ENCODE data around the gene IL26. TPM values are rescaled to one million over a fixed set of nuclear protein-coding genes. Genes with fewer than 3 reads are reported as not detected.
A peak's percentile ranks its signal among the peaks of the same experiment; 100 is the strongest.
"Not testable (repeated sequence)": the region's sequence is repeated elsewhere in the genome, so short reads cannot be mapped to it uniquely, and the experiment has no call there.

IL26 gene
- total RNA-seq, 2 donors from 2014 or later: not detected

DNA sequence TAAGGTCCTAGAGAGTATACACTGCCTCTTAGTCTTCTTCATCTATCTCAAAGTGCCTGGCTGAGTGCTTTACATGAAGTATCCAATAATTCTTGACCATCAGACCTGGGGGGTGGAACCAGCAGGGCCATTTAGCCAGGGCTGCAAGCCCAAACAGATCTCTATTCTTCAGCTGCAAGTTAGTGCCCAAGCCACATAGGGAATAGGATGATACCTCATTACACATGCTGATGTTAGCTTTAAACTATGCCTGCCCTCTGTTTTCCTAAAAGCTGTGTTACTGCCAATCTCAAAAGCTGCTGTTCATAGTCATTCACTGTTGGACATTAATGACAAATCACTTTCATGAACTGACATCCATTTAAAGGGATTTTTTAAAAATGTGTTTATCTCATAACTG, 49.4 kb downstream of the IL26 start:
- Histone ChIP-seq H3K27me3 (no peaks in the 10 kb centered on the region), H3K36me3 (replicated peaks in 1 of 2; ENCODE audit: insufficient read depth in 1 of 2, low read depth in 2 of 2) (no peaks in the 10 kb centered on the region), H3K4me1 (peaks cover 5% of the 10 kb centered on the region), H3K4me3 (no peak overlapping the region), H3K27ac (peak overlapping the region in 1 of 4 donors; percentile 48), H3K9me3 (no peaks in the 10 kb centered on the region)
- TF ChIP-seq POLR2A (IDR thresholded peaks at IDR 0.05): no peak
- TF ChIP-seq, protein P1, sequence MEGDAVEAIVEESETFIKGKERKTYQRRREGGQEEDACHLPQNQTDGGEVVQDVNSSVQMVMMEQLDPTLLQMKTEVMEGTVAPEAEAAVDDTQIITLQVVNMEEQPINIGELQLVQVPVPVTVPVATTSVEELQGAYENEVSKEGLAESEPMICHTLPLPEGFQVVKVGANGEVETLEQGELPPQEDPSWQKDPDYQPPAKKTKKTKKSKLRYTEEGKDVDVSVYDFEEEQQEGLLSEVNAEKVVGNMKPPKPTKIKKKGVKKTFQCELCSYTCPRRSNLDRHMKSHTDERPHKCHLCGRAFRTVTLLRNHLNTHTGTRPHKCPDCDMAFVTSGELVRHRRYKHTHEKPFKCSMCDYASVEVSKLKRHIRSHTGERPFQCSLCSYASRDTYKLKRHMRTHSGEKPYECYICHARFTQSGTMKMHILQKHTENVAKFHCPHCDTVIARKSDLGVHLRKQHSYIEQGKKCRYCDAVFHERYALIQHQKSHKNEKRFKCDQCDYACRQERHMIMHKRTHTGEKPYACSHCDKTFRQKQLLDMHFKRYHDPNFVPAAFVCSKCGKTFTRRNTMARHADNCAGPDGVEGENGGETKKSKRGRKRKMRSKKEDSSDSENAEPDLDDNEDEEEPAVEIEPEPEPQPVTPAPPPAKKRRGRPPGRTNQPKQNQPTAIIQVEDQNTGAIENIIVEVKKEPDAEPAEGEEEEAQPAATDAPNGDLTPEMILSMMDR (IDR thresholded peaks at IDR 0.05): no peak
- no peak for ATAC-seq
- no peak for DNase-seq
- intact Hi-C loops (cut with DNase I): no loop called here

DNA sequence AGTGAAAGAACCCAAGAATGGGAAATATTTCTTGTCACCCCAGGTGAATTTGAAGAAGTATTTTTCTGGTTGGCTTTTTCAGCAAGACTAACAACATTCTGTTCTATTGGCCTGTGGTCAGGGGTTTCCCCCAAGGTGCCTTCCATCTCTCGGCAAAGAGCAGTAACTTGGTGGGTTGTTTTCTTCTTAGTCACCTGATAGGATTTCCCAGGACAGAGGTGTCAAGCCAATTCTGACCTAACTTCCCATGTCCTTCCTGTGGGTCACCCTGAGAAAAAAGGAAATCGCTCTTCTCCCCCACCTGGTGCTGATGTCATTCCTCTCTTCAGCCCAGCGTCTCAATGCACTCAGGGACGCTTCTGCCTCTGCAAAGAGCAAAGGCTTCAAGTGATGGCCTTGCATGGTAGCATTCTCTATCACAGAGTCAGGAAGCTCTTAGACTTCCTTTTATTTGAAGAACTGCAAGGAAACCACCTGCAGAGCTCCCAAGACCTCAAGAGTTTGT, 50.0 kb downstream of the IL26 start:
- H3K9me3 ChIP-seq: no peaks in the 10 kb centered on the region
- H3K4me3 ChIP-seq: no peak overlapping the region
- peak overlapping the region in 1 of 4 donors; percentile 48 for H3K27ac ChIP-seq
- peaks cover 5% of the 10 kb centered on the region for H3K4me1 ChIP-seq
- no peaks in the 10 kb centered on the region for H3K36me3 ChIP-seq (replicated peaks in 1 of 2; ENCODE audit: insufficient read depth in 1 of 2, low read depth in 2 of 2)
- 38 to 43% methylated on average over 4 of the region's 4 CpGs for WGBS, 2 donors
- DNase-seq (peak in 1 of 4 donors; percentile 49), ATAC-seq (no peak)
- H3K27me3 ChIP-seq: no peaks in the 10 kb centered on the region
- TF ChIP-seq, protein P1 (IDR thresholded peaks at IDR 0.05): no peak
- TF ChIP-seq POLR2A (IDR thresholded peaks at IDR 0.05): no peak
- intact Hi-C loops (cut with DNase I): no loop called here

- ATAC-seq; H3K4me3 ChIP-seq; H3K36me3 ChIP-seq (replicated peaks in 1 of 2; ENCODE audit: insufficient read depth in 1 of 2, low read depth in 2 of 2); H3K4me1 ChIP-seq; DNase-seq; H3K9me3 ChIP-seq; intact Hi-C loops (cut with DNase I); H3K27ac ChIP-seq; H3K27me3 ChIP-seq: not testable (repeated sequence)
- WGBS, 2 donors: 86 to 87% methylated on average over 3 of the region's 3 CpGs
These were observed 50.8 kb downstream of the IL26 start for GRCh38 chr12:68174761-68175160.

GRCh38 chr12:68173792-68174191, 51.8 kb downstream of the IL26 start:
- H3K27ac ChIP-seq: no peak overlapping the region
- intact Hi-C loops (cut with DNase I): no loop called here
- TF ChIP-seq, protein P1 (IDR thresholded peaks at IDR 0.05): no peak
- TF ChIP-seq POLR2A (IDR thresholded peaks at IDR 0.05): no peak
- H3K4me1 ChIP-seq: peaks cover 5% of the 10 kb centered on the region
- DNase-seq (no peak), ATAC-seq (no peak)
- H3K4me3 ChIP-seq: no peak overlapping the region
- H3K36me3 ChIP-seq (replicated peaks in 1 of 2; ENCODE audit: insufficient read depth in 1 of 2, low read depth in 2 of 2): no peaks in the 10 kb centered on the region
- no peaks in the 10 kb centered on the region for H3K9me3 ChIP-seq
- no peaks in the 10 kb centered on the region for H3K27me3 ChIP-seq

GRCh38 chr12:68170726-68171125, 54.9 kb downstream of the IL26 start:
- ATAC-seq (no peak), DNase-seq (no peak)
- WGBS, 2 donors: 81 to 91% methylated on average over 2 of the region's 2 CpGs
- Histone ChIP-seq H3K4me1 (peaks cover 1% of the 10 kb centered on the region), H3K27ac (no peak overlapping the region), H3K27me3 (no peaks in the 10 kb centered on the region), H3K9me3 (no peaks in the 10 kb centered on the region), H3K36me3 (replicated peaks in 1 of 2; ENCODE audit: insufficient read depth in 1 of 2, low read depth in 2 of 2) (no peaks in the 10 kb centered on the region), H3K4me3 (no peak overlapping the region)
- intact Hi-C loops (cut with DNase I): no loop called here
- TF ChIP-seq, protein P1 (IDR thresholded peaks at IDR 0.05): no peak
- TF ChIP-seq POLR2A (IDR thresholded peaks at IDR 0.05): no peak
